HG02852 (cell line): ENCODE results near the gene ZDHHC14.
"Not testable (repeated sequence)": the region's sequence is repeated elsewhere in the genome, so short reads cannot be mapped to it uniquely, and the experiment has no call there.

Experiments used
- ATAC-seq: cut with Tn5 transposase; IDR thresholded peaks from one replicate; pipeline ENCODE4 v1.9.1; 2021; ENCODE audit warnings: mild to moderate bottlenecking, moderate library complexity; ENCODE audit not compliant: unreplicated experiment

ZDHHC14 gene

GRCh38 chr6:157560691-157561413 is 179.9 kb downstream of the ZDHHC14 start:
- ATAC-seq, result no peak

- peak; percentile 2 for ATAC-seq
These were observed 180.4 kb downstream of the ZDHHC14 start for GRCh38 chr6:157561414-157561790.

- peak; percentile 26 for ATAC-seq
These were observed 181.2 kb downstream of the ZDHHC14 start for GRCh38 chr6:157561929-157562810.

- ATAC-seq, result no peak
These were observed 182.0 kb downstream of the ZDHHC14 start for GRCh38 chr6:157562997-157563396.

- peak; percentile 86 for ATAC-seq
These were observed 182.8 kb downstream of the ZDHHC14 start for GRCh38 chr6:157563611-157564284.

- no peak for ATAC-seq
These were observed 187.7 kb downstream of the ZDHHC14 start for GRCh38 chr6:157568702-157569101.

- peak; percentile 58 for ATAC-seq
These were observed 188.6 kb downstream of the ZDHHC14 start for GRCh38 chr6:157569543-157569942.

- no peak for ATAC-seq
These were observed 189.1 kb downstream of the ZDHHC14 start for GRCh38 chr6:157570104-157570503.

- no peak for ATAC-seq
These were observed 189.8 kb downstream of the ZDHHC14 start for GRCh38 chr6:157570752-157571151.

GRCh38 chr6:157571269-157571668 is 190.3 kb downstream of the ZDHHC14 start:
- ATAC-seq, result peak; percentile 57

- ATAC-seq, result no peak
These were observed 191.0 kb downstream of the ZDHHC14 start for GRCh38 chr6:157571950-157572349.

- no peak for ATAC-seq
These were observed 193.9 kb downstream of the ZDHHC14 start for GRCh38 chr6:157574851-157575424.

GRCh38 chr6:157575436-157576145 is 194.6 kb downstream of the ZDHHC14 start:
- ATAC-seq, result no peak

- not testable (repeated sequence) for ATAC-seq
These were observed 196.0 kb downstream of the ZDHHC14 start for GRCh38 chr6:157576991-157577390.

- ATAC-seq, result not testable (repeated sequence)
These were observed 197.5 kb downstream of the ZDHHC14 start for GRCh38 chr6:157578527-157578926.

GRCh38 chr6:157579467-157580031 is 198.6 kb downstream of the ZDHHC14 start:
- ATAC-seq, result no peak

- ATAC-seq, result no peak
These were observed 203.0 kb downstream of the ZDHHC14 start for GRCh38 chr6:157584036-157584435.

GRCh38 chr6:157585274-157586087 is 204.5 kb downstream of the ZDHHC14 start:
- ATAC-seq, result no peak

- ATAC-seq, result no peak
These were observed 205.1 kb downstream of the ZDHHC14 start for GRCh38 chr6:157586088-157586414.
